ENCODE measurements around the gene DNAJA4. TPM values are rescaled to one million over a fixed set of nuclear protein-coding genes. Genes with fewer than 3 reads are reported as not detected.

DNAJA4 gene
- total RNA-seq, 1 donor from 2014 or later, result not detected

GRCh38 chr15:78299101-78299930 is 35.0 kb downstream of the DNAJA4 start, which contains the start of gene SKIC8:
TSS of gene SKIC8 (minus strand) at chr15:78299609. CDS start at chr15:78295686, 3,923 bp downstream.
- Mint-ChIP-seq H3K9me3 (ENCODE audit: unreplicated experiment) (no peaks in the 10 kb centered on the region), H3K4me1 (ENCODE audit: unreplicated experiment) (peaks cover 32% of the 10 kb centered on the region), H3K27ac (ENCODE audit: unreplicated experiment) (peak within 1 kb of the TSS; percentile 96), H3K4me3 (ENCODE audit: unreplicated experiment) (peak within 1 kb of the TSS; percentile 97), H3K36me3 (ENCODE audit: unreplicated experiment) (peaks cover 8% of the 10 kb centered on the region), H3K27me3 (ENCODE audit: unreplicated experiment) (no peaks in the 10 kb centered on the region)
- TF ChIP-seq CTCF (IDR thresholded peaks at IDR 0.05), result no peak
- DNase-seq (ENCODE audit: extremely low spot score, unreplicated experiment), result peak; percentile 97

DNA sequence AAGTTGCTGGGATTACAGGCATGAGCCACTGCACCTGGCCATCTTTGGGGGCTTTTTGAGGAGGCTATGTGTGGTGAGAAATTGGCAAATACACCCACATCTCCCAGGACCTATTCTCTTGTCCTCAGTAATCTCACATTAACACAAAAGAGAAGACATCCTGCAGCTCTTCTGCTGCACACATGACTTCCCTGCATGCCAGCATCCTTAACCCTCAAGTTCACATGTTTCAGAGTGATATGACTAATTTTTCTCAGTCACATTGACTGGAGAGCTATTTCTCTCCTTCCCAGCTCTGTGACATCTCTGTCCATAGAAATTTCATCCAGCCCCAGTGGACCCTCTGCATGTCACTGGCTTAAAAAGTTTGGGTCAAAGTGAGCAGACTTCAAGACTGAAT is 37.0 kb downstream of the DNAJA4 start:
- no peak for TF ChIP-seq CTCF (IDR thresholded peaks at IDR 0.05)
- peak overlapping the region; percentile 32 for H3K27ac Mint-ChIP-seq (ENCODE audit: unreplicated experiment)
- H3K4me3 Mint-ChIP-seq (ENCODE audit: unreplicated experiment), result peak overlapping the region; percentile 38

GRCh38 chr15:78301828-78302227 is 37.5 kb downstream of the DNAJA4 start:
- Mint-ChIP-seq H3K36me3 (ENCODE audit: unreplicated experiment) (no peaks in the 10 kb centered on the region), H3K9me3 (ENCODE audit: unreplicated experiment) (no peaks in the 10 kb centered on the region), H3K4me3 (ENCODE audit: unreplicated experiment) (no peak overlapping the region), H3K27ac (ENCODE audit: unreplicated experiment) (no peak overlapping the region), H3K27me3 (ENCODE audit: unreplicated experiment) (no peaks in the 10 kb centered on the region), H3K4me1 (ENCODE audit: unreplicated experiment) (peaks cover 45% of the 10 kb centered on the region)
- DNase-seq (ENCODE audit: extremely low spot score, unreplicated experiment), result no peak
- TF ChIP-seq CTCF (IDR thresholded peaks at IDR 0.05), result no peak

More for the DNA sequence above, 37.0 kb downstream of the DNAJA4 start:
- Mint-ChIP-seq H3K9me3 (ENCODE audit: unreplicated experiment) (no peaks in the 10 kb centered on the region), H3K27me3 (ENCODE audit: unreplicated experiment) (no peaks in the 10 kb centered on the region), H3K4me1 (ENCODE audit: unreplicated experiment) (peaks cover 41% of the 10 kb centered on the region), H3K36me3 (ENCODE audit: unreplicated experiment) (no peaks in the 10 kb centered on the region)
- DNase-seq (ENCODE audit: extremely low spot score, unreplicated experiment), result no peak

- Mint-ChIP-seq H3K4me3 (ENCODE audit: unreplicated experiment) (no peak overlapping the region), H3K9me3 (ENCODE audit: unreplicated experiment) (no peaks in the 10 kb centered on the region), H3K27me3 (ENCODE audit: unreplicated experiment) (no peaks in the 10 kb centered on the region), H3K27ac (ENCODE audit: unreplicated experiment) (peak overlapping the region; percentile 47), H3K4me1 (ENCODE audit: unreplicated experiment) (peaks cover 42% of the 10 kb centered on the region), H3K36me3 (ENCODE audit: unreplicated experiment) (no peaks in the 10 kb centered on the region)
- TF ChIP-seq CTCF (IDR thresholded peaks at IDR 0.05), result no peak
- DNase-seq (ENCODE audit: extremely low spot score, unreplicated experiment), result no peak
Observed at GRCh38 chr15:78302579-78303312, 38.4 kb downstream of the DNAJA4 start.

Measured in osteocyte (in vitro differentiated cells).